GM19324 (cell line): ENCODE measurements around the gene LRRC8C.

Source experiments
- ATAC-seq: cut with Tn5 transposase; IDR thresholded peaks from one replicate; pipeline ENCODE4 v1.9.1; 2021; ENCODE audit warnings: mild to moderate bottlenecking, moderate library complexity; ENCODE audit not compliant: unreplicated experiment, low FRiP score

LRRC8C gene

GRCh38 chr1:89757532-89757931, 124.6 kb downstream of the LRRC8C start:
- ATAC-seq, result no peak

GRCh38 chr1:89758156-89758555, 125.2 kb downstream of the LRRC8C start:
- ATAC-seq, result no peak

DNA sequence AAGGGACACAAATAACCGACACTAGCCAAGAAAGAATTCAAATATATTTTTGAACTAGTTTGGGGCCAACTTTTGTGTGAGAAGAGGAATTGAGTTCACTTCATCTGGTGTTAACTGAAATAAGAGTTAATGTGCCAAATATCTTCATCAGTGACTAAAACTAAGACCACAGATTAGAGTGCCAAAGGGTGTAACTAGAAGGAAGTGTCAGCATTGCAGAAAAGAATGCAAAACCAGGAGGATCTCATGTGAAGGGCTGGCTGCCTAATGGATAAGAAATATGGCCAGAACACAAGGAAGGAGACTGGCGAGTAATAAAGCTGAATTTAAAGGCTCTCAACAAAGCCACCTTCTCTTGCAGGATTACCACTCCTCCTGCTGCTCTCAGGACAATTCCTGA, 126.1 kb downstream of the LRRC8C start:
- ATAC-seq, result no peak

- ATAC-seq, result no peak
These were observed 127.6 kb downstream of the LRRC8C start for GRCh38 chr1:89760496-89760895.

- no peak for ATAC-seq
These were observed 128.4 kb downstream of the LRRC8C start for GRCh38 chr1:89761338-89761737.

DNA sequence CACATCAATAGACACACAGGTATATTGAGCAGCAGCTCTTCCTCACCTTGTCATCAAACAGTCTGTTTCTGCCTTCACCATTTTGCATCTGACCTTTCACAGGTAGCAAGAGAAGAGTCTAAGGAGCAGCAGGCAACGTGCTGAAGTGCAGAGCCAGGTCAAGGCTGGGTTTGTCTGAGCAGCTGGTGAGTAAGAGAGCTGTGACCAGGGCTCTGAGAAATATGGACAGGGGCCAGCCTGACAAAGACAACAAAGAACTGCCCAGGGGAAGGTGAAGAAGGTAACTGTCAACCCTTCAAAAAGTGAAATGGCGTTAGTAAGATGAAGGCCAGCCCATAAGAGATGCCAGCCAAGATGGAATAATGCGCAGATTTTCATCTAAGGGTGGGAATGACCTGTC, 129.0 kb downstream of the LRRC8C start:
- ATAC-seq, result no peak

GRCh38 chr1:89762386-89762778, 129.5 kb downstream of the LRRC8C start:
- no peak for ATAC-seq

DNA sequence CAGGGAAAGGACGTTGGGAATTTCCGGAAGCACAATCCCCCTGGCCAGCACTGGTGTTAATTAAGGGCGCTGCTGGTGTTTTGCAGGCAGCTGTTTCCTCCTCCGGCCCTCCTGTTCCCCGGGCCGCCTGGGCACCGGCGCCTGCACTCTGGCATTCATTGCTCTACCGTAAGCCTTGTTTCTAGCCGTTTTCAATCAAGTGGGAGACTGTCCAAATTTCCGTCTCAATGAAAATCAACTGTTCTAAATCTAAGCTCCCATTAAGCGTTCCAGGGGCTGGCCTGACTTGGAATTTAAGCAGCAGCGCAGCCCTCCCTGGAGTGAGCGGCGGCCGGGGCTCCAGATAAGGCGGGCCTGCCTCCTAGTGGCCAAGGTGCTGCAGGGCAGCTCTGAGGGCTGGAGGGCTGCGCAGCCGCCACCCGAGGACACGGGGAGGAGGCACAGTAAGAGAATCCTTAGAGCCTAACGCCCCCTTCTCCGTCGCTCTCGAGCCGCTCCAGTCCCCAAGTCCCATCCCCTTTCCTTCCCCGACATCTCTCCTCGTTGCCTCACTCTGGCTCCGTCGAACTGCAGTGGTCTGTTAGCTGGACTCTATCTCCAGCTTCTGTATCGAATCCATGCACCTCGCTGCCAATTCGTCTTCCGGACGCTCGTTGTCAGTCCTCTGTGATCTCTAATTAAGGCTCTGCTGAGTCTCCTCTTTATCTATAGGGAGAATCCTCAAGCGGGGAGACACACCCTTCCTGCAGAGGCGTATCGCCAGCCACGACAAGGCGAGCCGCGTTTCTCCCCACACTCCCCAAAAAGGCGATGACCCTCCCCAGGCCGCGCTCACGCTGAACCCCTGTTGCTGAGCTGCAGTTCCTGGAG, 130.1 kb downstream of the LRRC8C start:
- ATAC-seq, result peak; percentile 97

DNA sequence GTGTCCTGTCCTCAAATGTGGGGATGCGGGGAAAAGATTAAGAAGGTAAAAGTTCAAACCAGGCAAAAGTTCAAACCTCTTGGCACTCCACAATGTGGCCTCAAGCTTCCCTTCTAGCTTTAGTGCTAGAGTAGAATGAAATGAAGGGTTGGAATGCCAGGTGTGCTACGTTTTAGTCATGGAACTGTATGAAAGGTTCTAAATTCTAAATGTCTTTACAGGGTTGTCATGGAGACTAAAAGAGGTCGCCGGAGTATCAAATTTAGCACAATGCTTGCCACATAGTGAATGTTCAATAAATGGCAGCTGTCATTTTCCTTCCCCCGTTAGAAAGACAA, 130.7 kb downstream of the LRRC8C start:
- ATAC-seq, result no peak

GRCh38 chr1:89765774-89766173, 132.9 kb downstream of the LRRC8C start:
- ATAC-seq, result no peak

- ATAC-seq, result no peak
These were observed 134.7 kb downstream of the LRRC8C start for GRCh38 chr1:89767618-89768017.
